Heart right ventricle (tissue), 16 donors: ENCODE results near the gene PDE4DIP. TPM values are rescaled to one million over a fixed set of nuclear protein-coding genes. Genes with fewer than 3 reads are reported as not detected.
"Not testable (repeated sequence)": the region's sequence is repeated elsewhere in the genome, so short reads cannot be mapped to it uniquely, and the experiment has no call there.

Source experiments
- ATAC-seq, 8 donors: fragments of 200-7000 bp; cut with Tn5 transposase; one replicate each; pipeline ENCODE4 v1.9.1; 2020; ENCODE audit warnings: mild to moderate bottlenecking in 8 of 8, moderate library complexity in 8 of 8, moderate number of reproducible peaks in 1 of 8
- DNase-seq, 2 donors: peaks; one replicate each; pipeline ENCODE4 v3.0.0-alpha.2; 2020
- H3K27ac ChIP-seq, 10 donors: fragments of 200-600 bp; sonication (generic) in 2 of 10; one replicate each; pipeline versions ENCODE4 v1.5.0 to v1.8.0; 2020 to 2022; ENCODE audit warnings: mild to moderate bottlenecking in 3 of 10
- H3K27me3 ChIP-seq, 7 donors: fragments of 200-600 bp; one replicate each; pipeline ENCODE4 v1.8.0; 2021 to 2022; ENCODE audit warnings: mild to moderate bottlenecking in 2 of 7
- H3K36me3 ChIP-seq, 9 donors: fragments of 200-600 bp; sonication (generic) in 1 of 9; one replicate each; pipeline versions ENCODE4 v1.5.0 to v1.8.0; 2020 to 2022; ENCODE audit warnings: mild to moderate bottlenecking in 2 of 9
- H3K4me1 ChIP-seq, 9 donors: fragments of 200-600 bp; sonication (generic) in 1 of 9; one replicate each; pipeline versions ENCODE4 v1.5.0 to v1.8.0; 2020 to 2022; ENCODE audit warnings: mild to moderate bottlenecking in 4 of 9
- H3K4me3 ChIP-seq, 10 donors: fragments of 200-600 bp; sonication (generic) in 2 of 10; one replicate each; pipeline versions ENCODE4 v1.5.0 to v1.8.0; 2020 to 2022; ENCODE audit warnings: mild to moderate bottlenecking in 7 of 10, moderate library complexity in 2 of 10
- H3K9me3 ChIP-seq, 11 donors: fragments of 200-600 bp in 10 of 11; sonication (generic) in 2 of 11; one replicate each; pipeline versions ENCODE4 v1.5.0 to v1.8.0; 2013 to 2022; ENCODE audit warnings: mild to moderate bottlenecking in 2 of 11, control low read depth in 1 of 11, moderate library complexity in 1 of 11
- WGBS, 2 donors: extraction: QIAGEN DNeasy Blood & Tissue Kit; methylation state at CpG; one replicate each; pipeline ENCODE4 v1.1.7; 2013; ENCODE audit warnings: inconsistent platforms in 1 of 2; 5-methylcytosine and 5-hydroxymethylcytosine counted together
- intact Hi-C, 10 donors: fragments of 100-400 bp; cut with DNase I; formaldehyde crosslinking; loops; one replicate each; pipeline versions ENCODE4 v1.11.1 to v1.14.2; 2022
- long read RNA-seq, 3 donors: library from polyadenylated mRNA; unstranded; transcript quantifications; one replicate each; pipeline ENCODE4 v2.0.0, GENCODE V29; 2020 to 2021
- polyA plus RNA-seq, 2 donors: library from polyadenylated mRNA; stranded (reverse); fragments of 200-250 nt; gene quantifications; one replicate each; pipeline ENCODE4 v1.2.3, GENCODE V29; 2013
- total RNA-seq, 10 donors: library from RNA; stranded (reverse); fragmentation: NEBNext Ultra II Directional in 3 of 10; extraction: Animal tissue kit (Norgen Biotek cat#: 25700) in 3 of 10; gene quantifications; one replicate each; pipeline versions ENCODE4 v1.2.1 to v1.2.4, GENCODE V29; 2021 to 2023
- donor health status: Arrhythmogenic right ventricular cardiomyopathy.
- donor health status: ischemic (EF 13 %, LVEDD 7.1; RV severe dilation, severe dysfunction).
- donor health status: healthy with polysubstance abuse.
- donor health status: DM: no; HTN: yes; CAD: no.
- donor health status: DM: no; HTN: no; CAD: no.
- donor health status: ischemic (EF 25% LVEDD 6.9; RV normal size, moderate dysfunction).
- donor health status: ischemic (EF 25% LVEDD 5.7; RV mildly dilated, moderate dysfunction).
- donor health status: healthy.
- donor health status: DM: yes; HTN: yes; CAD: no.
- donor health status: Ischemic cardiomyopathy.
- donor health status: ischemic (EF 35%, LVEDD 5.7; RV mildly dilated, moderate dysfunction).
- donor health status: nonischemic (EF 11% LVEDD 7.7; RV severe dilation, severe dysfunction).
- donor health status: DM: yes; HTN: yes; CAD: no.
- donor health status: PGD.
- donor health status: ischemic (EF 29% LVEDD 5.4; RV normal size, mild dysfunction).
- donor health status: nonischemic (EF 23%, LVEDD 6.1; RV moderate dilation, normal function).

The PDE4DIP gene
- total RNA-seq (1,000 to 10,000 TPM; 1,915 to 2,957 (median 2,606) TPM), polyA plus RNA-seq (100 to 1,000 TPM; 479 to 683 TPM)
- long read RNA-seq, donor 1, full-length matches to known transcripts = 108 of 1,089 reads
- long read RNA-seq, donor 1, partial matches to known transcripts = 869 of 1,089 reads
- long read RNA-seq, donor 1, other reads (novel, unspliced or antisense) = 112 of 1,089 reads
- long read RNA-seq, donor 2, full-length matches to known transcripts = 103 of 1,207 reads
- long read RNA-seq, donor 2, partial matches to known transcripts = 955 of 1,207 reads
- long read RNA-seq, donor 2, other reads (novel, unspliced or antisense) = 149 of 1,207 reads
- long read RNA-seq, donor 3, full-length matches to known transcripts = 44 of 1,468 reads
- long read RNA-seq, donor 3, partial matches to known transcripts = 1,322 of 1,468 reads
- long read RNA-seq, donor 3, other reads (novel, unspliced or antisense) = 102 of 1,468 reads

DNA sequence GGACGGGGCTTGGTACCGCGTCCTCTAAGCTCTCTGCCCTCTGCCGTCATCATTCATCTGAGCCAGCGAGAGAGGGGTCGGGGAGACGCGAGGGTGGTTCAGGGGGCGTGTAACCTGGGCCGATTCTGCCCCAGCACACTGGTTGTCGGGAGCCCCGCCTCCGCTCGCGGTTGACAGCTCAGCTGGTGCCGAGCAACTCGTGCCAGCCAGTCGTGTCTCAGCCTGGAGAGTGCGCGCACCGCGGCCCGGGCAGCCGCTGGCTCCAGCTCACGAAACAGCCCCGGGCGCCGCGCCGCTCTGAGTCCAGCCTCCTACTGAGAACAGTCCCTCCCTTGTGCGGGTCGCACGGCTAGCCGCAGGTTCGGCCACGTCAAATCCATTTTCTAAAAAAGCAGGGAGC lies at the start of gene PDE4DIP:
PDE4DIP (plus strand) TSS at position 209 of the 400 bp plus-strand sequence. CDS start 347 bp downstream, outside the sequence.
- not testable (repeated sequence) for H3K4me3 ChIP-seq
- WGBS, 2 donors = 0% methylated on average over 11 to 13 of the region's 36 CpGs

DNA sequence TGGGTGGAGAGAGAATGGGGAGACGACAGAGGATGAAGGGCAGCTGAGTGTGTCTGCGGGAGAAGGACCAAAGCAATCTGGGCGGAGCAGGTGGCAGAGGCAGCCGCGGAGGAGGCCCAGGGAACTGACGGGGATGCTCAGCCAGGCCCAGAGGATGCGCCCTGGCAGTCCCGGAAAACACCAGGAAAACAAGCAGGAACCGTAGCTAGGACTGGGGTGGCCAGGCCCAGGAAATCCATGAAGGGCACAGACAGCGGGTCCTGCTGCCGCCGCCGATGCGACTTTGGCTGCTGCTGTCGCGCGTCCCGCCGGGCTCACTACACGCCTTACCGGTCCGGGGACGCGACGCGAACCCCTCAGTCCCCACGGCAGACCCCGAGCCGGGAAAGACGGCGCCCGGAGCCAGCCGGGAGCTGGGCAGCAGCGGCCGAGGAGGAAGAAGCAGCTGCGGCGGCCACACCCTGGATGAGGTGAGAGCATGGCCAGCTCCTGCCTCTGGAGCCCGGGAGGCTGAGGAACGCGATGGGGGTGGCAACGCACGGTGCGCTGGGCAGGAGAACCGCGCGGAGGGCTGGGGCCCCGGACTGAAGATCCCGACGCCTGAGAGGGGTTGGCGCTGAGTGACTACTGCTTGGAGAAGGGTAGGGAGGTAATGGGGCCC lies 35.8 kb upstream of the PDE4DIP start:
- H3K9me3 ChIP-seq, intact Hi-C loops, H3K4me1 ChIP-seq, H3K4me3 ChIP-seq, H3K27me3 ChIP-seq, H3K36me3 ChIP-seq, H3K27ac ChIP-seq, DNase-seq: not testable (repeated sequence)
- peak in 6 of 8 donors; percentile 27 to 63 (median 38) for ATAC-seq
- no CpG with 5 or more reads among the region's 50 CpGs for WGBS, 2 donors

More for the DNA sequence above, at the start of gene PDE4DIP:
- intact Hi-C loops, H3K4me1 ChIP-seq, H3K27me3 ChIP-seq, H3K27ac ChIP-seq, H3K36me3 ChIP-seq, H3K9me3 ChIP-seq: not testable (repeated sequence)
- DNase-seq (peak; percentile 3 to 8), ATAC-seq (peak; percentile 87 to 97 (median 94))

DNA sequence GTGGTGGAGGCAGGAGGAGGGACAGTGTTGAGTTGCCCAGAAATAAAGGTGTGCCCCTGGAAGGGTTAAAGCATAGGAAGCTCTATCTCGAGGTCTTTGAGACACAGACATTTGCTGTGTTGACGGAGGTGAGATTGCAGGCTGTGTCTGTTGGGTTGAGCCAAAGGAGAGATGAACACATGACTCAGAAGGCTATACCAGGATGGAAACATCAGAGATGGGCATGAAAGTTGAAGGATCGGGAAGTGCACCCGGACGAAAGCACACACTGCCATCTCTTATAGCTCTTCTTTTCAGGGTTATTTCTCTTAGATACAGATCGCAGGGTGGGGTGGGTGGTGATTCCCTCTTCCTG lies 35.3 kb upstream of the PDE4DIP start:
- H3K36me3 ChIP-seq, H3K9me3 ChIP-seq, DNase-seq, H3K27ac ChIP-seq, H3K4me3 ChIP-seq, H3K4me1 ChIP-seq, H3K27me3 ChIP-seq, intact Hi-C loops: not testable (repeated sequence)
- peak in 1 of 8 donors; percentile 11 for ATAC-seq
- no CpG with 5 or more reads among the region's 6 CpGs for WGBS, 2 donors

DNA sequence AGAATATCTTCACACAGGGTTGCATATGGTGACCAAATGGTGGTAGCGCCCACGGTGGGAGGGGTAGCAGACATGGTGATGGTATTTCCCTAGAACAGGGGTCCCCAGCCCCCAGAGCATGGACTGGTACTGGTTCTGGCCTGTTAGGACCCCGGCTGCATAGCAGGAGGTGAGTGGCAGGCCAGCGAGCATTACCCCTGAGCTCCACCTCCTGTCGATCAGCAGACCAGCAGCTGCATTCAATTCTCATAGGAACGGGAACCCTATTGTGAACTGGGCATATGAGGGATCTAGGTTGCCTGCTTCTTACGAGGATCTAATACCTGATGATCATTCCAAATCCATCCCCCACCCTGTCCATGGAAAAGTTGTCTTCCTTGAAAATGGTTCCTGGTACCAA lies 22.0 kb upstream of the PDE4DIP start:
- 72 to 78% methylated on average over 1 of the region's 7 CpGs for WGBS, 2 donors
- H3K36me3 ChIP-seq, intact Hi-C loops, H3K27me3 ChIP-seq, H3K4me1 ChIP-seq, ATAC-seq, H3K9me3 ChIP-seq, DNase-seq, H3K4me3 ChIP-seq, H3K27ac ChIP-seq: not testable (repeated sequence)

DNA sequence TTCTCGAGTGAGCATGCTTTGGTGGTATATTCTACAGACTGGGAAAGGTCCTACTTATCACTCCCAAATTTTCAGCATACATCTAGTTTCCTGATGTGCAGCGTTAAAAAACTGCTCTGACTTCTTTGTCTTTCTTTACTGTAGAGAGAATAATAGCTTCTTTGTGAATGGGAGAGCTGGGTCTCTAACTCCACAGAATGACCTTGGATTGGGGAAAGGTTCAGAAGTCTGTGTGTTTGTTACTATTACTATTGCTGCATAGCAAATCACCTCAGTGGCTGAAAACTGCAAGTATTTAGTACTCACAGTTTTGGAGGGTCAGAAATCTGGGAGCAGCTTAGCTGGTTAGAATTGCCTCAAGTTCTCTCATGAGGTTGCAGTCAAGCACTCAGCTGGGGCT lies 20.4 kb upstream of the PDE4DIP start:
- intact Hi-C loops, H3K27me3 ChIP-seq, H3K27ac ChIP-seq, H3K36me3 ChIP-seq, H3K4me3 ChIP-seq, H3K9me3 ChIP-seq, ATAC-seq, DNase-seq, H3K4me1 ChIP-seq: not testable (repeated sequence)
- no CpG with 5 or more reads among the region's 2 CpGs for WGBS, 2 donors

GRCh38 chr1:148825029-148825428 lies 19.2 kb upstream of the PDE4DIP start:
- ATAC-seq = peak; percentile 52 to 84 (median 78)
- H3K27me3 ChIP-seq, intact Hi-C loops, H3K4me3 ChIP-seq, H3K27ac ChIP-seq, DNase-seq, H3K9me3 ChIP-seq, H3K36me3 ChIP-seq, H3K4me1 ChIP-seq: not testable (repeated sequence)
- WGBS, 2 donors = no CpG with 5 or more reads among the region's 2 CpGs

DNA sequence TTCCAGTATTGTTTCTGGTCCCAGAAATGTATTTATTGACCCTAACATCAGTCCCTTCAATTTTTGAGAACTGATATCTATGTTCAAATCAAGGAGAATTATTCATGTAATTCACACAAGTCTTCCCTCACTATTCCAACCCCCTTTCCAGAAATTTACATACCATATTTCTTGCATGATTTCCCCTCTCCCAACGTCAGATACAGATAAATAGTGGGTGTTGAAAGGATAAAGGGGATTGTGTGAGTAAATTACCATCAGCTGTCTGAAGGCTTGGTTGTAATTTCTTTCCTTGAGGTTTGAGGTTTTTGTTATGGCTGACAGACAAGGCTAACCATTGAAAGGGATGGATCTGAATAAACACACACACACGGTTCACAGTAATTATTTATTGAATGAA lies 15.7 kb upstream of the PDE4DIP start:
- H3K27ac ChIP-seq, H3K4me3 ChIP-seq, H3K27me3 ChIP-seq, H3K36me3 ChIP-seq, DNase-seq, H3K9me3 ChIP-seq, intact Hi-C loops, H3K4me1 ChIP-seq: not testable (repeated sequence)
- peak in 1 of 8 donors; percentile 13 for ATAC-seq
- WGBS, 2 donors = 43 to 44% methylated on average over 1 of the region's 2 CpGs

- intact Hi-C loops, DNase-seq, H3K4me3 ChIP-seq, H3K4me1 ChIP-seq, H3K27me3 ChIP-seq, H3K9me3 ChIP-seq, H3K36me3 ChIP-seq, H3K27ac ChIP-seq: not testable (repeated sequence)
- ATAC-seq = peak in 7 of 8 donors; percentile 24 to 69 (median 56)
Observed at GRCh38 chr1:148828962-148829361, 15.3 kb upstream of the PDE4DIP start.

- H3K4me3 ChIP-seq, H3K27me3 ChIP-seq, H3K27ac ChIP-seq, intact Hi-C loops, DNase-seq, H3K9me3 ChIP-seq, H3K4me1 ChIP-seq, H3K36me3 ChIP-seq: not testable (repeated sequence)
- WGBS, 2 donors = no CpG with 5 or more reads among the region's 3 CpGs
- ATAC-seq = peak in 1 of 8 donors; percentile 45
Observed at GRCh38 chr1:148829365-148829764, 14.9 kb upstream of the PDE4DIP start.

- DNase-seq, H3K4me1 ChIP-seq, H3K36me3 ChIP-seq, H3K27me3 ChIP-seq, ATAC-seq, H3K9me3 ChIP-seq, H3K4me3 ChIP-seq, intact Hi-C loops, H3K27ac ChIP-seq: not testable (repeated sequence)
- 86% methylated on average over 1 of the region's 1 CpG; no CpG with 5 or more reads in 1 of the 2 donors for WGBS, 2 donors
Observed at GRCh38 chr1:148841262-148841661, 3.0 kb upstream of the PDE4DIP start.

GRCh38 chr1:148844651-148845050 lies 423 bp downstream of the PDE4DIP start:
- H3K9me3 ChIP-seq, intact Hi-C loops, H3K27ac ChIP-seq, H3K27me3 ChIP-seq, H3K4me1 ChIP-seq, H3K36me3 ChIP-seq, DNase-seq, H3K4me3 ChIP-seq: not testable (repeated sequence)
- no CpG with 5 or more reads among the region's 14 CpGs for WGBS, 2 donors
- ATAC-seq = peak; percentile 26 to 53 (median 37)
